Fibroblast of peridontal ligament (primary cell): Measurements from ENCODE around the gene ENDOU.

Source experiments
- DNase-seq: peaks from one replicate; pipeline ENCODE4 v3.0.0-alpha.2; 2010; ENCODE audit errors: extremely low read depth

The ENDOU gene

DNA sequence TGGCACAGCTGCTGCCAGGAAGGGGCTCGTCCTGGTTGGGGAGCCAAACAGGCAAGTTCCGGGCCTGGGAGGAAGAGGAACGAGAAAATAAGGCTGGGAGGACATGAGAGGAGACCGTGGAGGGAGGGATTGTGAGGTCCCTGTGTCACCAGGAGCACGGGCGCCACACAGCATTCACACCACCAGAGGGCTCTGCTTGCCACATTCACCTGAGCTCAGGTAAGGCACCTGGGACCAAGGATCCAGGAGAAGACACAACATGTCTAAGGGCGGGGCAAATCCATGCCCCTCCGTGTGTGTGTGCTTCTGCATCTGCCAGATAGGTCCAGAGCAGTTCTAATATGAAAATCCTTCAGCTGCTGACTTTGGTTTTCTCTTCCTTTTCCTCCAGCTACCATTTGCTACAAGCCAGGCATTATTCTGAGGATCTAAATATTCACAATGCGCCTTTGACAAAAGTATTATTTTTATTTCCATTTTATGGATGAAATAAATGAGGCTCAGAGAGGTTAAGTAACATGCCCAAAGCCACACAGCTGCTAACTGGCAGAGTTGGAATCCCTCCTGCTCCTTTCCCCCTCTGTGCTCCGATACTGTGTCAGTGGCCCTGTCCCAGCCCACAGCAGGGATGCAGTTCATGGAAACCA, 18.8 kb upstream of the ENDOU start:
- no peak for DNase-seq

DNA sequence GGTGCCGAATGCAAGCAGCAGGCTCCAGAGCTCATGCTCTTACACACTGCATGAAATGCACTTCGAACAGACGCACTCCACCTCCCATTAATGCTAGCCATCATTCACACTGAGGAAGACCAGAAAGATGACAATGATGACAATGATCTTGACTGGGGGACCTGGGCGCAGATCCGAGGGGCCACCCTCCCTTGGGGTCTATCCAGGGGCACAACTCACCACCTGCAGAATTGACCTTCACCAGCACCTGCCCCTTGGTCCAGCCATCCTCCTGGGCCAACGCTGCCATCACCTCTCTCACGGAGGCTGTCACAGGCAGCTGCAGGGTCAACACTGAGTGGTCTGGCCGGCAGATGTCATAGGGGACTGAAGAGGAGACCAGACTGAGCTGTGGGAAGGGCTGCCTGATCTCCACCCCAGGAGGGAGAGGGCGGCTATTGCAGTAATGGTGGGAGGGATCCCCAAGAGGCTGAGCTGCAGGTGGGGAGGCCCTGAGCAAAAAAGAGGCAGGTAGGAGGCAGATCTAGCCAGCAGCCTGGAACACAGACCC, 18.1 kb upstream of the ENDOU start:
- DNase-seq = no peak

DNA sequence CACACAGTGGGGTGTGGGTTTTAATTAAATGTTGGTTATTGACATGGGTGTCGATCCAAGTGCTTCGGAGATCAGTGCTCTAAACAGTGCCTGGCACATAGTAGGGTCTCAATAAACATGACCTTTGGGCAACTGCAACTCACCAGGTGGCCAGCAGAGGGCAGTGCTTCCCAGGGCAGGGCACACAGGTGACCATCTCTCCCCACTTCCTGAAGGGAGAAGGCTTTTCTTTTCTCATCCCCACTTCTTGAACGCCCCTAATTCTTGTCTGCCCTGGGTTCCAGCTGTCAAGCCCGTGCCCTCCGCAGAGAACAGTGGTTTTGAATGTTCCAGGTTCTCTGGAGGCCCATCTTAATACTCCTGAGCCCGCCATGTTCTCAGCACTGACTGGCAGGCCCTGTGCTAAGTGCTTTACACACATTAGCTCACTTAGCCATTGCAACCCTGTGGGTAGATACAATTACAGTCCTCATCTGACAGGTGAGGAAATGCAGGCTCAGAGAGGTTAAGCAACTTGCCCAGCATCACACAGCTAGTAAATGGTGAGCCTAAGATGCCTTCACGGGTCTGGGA, 17.0 kb upstream of the ENDOU start:
- DNase-seq = peak; percentile 31

DNA sequence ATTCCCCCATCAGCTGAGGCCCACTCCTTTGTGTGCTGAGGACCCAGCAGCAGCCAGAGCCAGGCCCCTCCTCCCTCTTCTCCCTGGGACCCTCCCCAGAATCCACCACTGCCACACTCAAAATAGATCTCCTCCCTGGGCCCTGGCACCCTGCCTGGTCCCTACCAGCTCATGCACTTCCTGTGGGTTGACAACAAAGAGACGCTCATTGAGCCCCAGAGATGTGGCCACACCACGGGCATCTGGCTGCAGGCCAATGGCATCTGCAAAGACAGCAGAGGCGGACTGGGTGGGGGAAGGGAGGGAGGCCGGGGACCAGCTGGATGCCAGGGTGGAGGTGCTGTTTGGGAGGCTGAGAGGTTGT, 16.0 kb upstream of the ENDOU start:
- no peak for DNase-seq

DNA sequence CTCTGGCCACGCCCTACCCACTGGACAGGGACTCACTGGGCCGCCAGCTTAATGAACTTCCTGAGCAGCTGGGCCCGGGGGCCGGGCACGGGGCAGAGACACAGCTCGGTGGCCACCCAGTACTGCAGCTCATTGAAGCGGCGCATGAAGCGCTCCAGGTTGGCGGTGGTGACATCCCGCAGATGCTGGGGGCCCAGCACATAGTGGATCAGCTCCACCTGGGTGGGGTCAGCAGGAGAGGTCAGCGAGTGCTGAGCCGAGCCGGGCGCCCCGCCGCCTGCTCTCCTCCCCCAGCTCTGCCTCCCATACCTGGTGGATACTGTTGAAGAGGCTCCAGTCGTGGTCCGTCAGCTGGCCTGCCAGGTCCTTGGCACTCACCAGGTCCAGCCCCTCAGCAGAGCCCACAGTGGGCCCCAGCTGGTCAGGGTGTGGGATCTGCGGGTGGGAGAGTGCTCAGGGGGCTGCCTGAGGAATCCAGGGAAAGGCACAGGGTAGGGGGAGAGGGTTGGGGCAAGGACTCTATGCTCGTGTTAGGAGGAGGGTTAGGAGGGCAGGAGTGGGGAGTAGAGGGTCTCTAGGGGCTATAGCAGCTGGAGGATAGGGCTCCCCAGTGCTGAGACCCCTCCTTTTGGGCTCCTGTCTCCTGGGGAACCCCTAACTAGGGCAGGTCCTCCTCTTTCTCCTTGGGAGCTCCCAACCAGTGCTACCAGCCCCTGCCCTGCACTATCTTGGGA, 15.5 kb upstream of the ENDOU start:
- DNase-seq = no peak

DNA sequence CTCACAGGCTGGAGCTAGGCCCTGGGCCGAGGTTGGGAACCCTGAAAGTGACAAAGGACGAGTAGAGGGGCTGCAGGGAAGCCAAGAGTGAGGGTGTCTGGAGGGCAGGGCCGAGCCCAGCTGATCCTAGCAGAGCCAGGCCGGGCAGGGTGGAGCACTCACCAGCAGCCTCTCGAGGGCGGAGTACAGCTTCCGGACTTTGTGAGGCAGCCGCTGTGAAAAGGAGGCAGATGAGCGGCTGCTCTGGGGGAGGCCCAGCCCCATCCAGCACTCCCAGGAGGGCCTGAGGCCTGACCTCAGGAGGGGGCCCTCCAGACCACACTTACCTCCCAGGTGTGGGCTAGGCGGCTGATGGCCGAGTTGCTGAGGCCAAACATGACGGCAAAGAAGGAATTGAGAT, 14.7 kb upstream of the ENDOU start:
- no peak for DNase-seq

- DNase-seq = no peak
These were observed 14.0 kb upstream of the ENDOU start for GRCh38 chr12:47739297-47739696.

DNA sequence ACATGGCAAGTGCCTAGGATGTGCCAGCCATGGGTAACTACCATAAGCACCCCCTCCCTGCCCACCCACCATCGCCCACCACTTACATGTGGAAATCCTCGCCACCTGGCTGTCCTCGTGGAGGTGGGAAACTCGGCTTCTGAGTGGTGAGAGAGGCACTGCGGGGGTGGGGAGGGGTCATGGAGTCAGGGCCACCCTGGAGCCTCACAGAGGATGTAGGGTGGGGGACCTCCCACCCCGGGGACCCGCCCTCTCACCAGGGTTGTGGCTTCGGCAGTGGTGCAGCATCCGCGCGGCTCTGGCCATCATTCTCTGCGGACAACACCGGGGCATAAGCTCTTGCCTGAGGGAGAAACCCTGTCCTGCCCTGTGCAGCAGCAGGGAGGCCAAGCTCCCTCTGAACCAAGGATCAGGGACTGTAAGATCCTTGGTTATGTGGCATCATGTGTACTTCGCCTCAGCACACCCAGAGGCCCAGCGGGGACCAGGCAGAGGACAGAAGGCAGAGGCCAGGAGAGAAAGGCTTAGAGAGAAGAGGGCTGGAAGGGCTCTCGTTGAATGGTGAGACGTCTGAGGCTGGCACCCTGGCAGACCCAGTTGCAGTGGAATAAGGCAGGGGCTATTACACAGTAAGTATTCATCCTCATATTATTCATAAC, 12.8 kb upstream of the ENDOU start:
- DNase-seq = no peak

DNA sequence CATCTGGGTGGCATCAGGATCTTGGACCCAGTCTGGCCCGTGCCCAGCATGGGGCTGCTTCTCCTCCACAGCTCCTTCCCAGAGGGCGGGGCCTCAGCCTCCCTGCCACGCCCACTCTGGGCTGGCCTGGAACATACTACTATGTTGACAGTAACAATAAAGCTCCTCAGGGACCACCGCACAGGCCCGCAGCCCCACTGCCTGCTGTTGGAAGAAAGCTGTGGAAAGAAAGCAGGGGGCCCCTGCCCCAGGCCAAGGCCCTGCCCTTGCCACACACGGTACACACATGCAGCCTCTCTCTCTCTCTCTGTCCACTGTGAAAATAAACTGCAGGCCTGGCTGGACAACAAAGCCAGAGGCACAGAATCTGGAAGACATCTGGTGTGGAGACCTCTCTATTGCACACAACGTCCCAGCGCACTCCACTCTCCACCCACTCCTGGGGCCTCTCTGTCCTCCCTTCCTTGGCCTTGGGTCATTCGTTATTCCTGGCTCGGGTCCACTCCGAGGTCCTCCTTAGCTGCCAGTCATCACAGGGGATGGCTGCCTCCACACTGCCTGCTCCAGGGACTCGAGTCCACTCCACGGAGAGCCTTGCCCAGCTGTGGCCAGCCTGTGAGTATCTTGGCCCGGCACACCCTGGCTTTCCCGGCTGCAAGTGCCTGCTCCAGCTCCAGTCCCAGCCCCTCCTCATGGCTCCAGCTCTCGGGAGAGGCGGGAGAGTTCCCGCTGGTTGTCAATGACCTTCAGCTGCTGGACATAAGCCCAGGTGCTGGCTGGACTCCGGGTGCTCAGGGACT, 11.8 kb upstream of the ENDOU start:
- peak; percentile 79 for DNase-seq

DNA sequence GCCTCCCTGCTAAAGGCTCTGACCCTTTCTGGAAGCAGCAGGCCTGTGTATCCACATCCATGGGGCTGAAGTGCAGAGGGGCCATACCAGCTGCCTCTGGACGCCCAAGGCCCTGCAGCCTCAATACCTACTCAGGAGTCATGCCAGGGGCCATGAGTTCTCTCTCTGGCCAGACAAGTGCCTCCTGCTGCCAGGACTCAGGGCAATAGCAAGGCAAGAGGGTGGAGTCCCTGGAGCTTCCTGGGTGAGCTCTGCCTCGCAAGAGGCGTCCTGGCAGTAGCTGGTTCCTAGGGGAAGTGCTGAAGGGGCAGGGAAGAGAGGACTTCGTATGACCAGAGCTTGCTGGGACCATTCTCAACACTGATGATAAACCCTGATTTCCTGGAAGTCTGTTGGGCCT, 10.9 kb upstream of the ENDOU start:
- DNase-seq = no peak

GRCh38 chr12:47735649-47736048, 10.4 kb upstream of the ENDOU start:
- DNase-seq = no peak

DNA sequence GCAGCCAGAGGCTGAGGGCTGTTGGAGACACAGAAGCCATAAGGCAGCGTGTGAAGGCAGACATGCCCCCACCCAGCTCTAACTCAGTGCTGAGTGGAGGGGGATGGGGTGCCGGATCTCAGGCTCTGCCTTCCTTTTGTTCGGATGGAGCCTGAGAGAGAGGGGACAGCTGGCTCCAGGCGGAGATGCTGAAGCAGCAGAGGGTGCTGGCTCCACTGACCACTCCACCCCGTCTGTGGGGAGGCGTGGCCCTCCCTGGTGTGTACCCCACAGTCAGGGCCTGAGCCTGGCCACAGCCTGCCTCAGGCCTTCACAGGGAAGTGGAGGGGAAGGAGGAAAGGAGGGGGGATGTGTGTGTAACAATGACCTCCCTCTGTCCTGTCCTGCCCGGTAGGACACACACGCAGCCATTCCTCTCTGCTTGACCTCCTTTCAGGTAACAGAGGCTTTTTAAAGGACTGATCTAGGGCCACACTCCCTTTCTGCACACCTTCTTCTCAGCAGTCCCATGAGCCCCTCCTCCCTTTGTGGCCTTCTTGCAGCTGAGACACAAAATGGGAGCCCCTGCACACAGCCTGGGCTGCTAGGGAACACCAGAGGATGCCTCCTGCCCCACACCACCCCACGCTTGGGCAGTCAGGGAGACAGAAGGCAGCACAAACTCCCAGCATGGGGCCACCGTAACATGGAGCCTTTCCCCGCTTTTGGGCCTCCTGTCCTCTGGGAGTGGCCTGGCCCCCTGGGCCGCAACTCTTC, 9.6 kb upstream of the ENDOU start:
- DNase-seq = no peak

- DNase-seq = no peak
These were observed 7.9 kb upstream of the ENDOU start for GRCh38 chr12:47733142-47733541.

DNA sequence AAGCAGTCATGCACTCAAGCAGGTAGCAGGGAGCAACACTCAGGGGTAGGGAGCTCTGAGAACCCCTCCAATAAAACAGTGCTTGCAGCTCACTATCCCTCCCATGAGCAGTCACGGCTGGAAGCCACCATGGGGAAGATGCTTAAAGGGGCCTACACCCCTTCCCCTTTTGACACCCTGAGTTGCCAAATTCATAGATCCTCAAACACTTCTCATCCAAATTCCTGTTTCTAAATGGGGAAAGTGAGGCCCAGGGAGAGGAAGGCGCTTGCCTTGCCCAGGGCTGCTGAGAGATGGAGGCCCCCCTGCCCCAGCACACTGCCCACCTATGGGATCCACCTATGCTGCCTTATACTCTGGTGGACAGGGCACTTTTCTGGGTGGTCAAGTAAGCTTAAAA, 7.2 kb upstream of the ENDOU start:
- DNase-seq = no peak

GRCh38 chr12:47731723-47732122, 6.4 kb upstream of the ENDOU start:
- DNase-seq = no peak

DNA sequence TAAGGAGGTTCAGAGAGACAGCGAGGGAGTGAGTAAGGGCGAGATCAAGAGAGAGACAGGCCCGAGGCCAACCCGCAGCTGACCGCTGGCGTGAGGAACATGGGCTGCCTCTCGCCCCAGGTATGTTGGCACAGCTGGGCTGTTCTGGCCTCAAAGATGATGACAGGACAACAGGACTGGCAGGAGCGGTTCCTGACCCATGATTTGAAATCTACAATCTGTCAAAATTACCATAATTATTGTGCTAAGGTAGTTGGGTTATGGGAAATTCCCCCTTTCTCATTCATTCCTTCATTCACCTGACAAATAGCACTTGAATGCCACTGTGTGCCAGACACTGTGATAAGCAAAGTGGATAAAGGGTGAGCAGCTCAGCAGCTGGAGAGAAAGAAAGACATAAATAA, 5.1 kb upstream of the ENDOU start:
- peak; percentile 45 for DNase-seq

GRCh38 chr12:47729233-47729632, 3.9 kb upstream of the ENDOU start:
- peak; percentile 78 for DNase-seq

DNA sequence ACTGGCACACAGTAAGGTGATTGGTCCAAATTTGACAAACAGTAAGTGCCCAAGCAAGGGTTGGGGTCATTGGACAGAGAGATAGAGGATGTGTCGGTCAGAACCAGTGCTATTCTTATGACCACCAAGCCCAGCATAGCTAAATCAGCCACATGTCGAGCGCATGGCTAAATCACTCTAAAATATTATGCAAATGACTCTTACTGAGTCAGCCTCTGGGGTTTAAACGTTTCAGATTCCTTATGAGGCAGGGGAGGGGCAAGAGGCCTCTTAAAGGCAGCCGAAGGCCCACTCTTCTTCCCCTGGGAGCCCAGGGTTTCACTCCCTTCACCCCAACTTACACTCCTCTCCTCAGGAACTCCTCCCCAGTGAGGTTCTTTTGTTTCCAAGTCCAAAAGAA, 603 bp upstream of the ENDOU start:
- peak; percentile 93 for DNase-seq

- DNase-seq = no peak
These were observed 2.2 kb downstream of the ENDOU start for GRCh38 chr12:47722941-47723631.

DNA sequence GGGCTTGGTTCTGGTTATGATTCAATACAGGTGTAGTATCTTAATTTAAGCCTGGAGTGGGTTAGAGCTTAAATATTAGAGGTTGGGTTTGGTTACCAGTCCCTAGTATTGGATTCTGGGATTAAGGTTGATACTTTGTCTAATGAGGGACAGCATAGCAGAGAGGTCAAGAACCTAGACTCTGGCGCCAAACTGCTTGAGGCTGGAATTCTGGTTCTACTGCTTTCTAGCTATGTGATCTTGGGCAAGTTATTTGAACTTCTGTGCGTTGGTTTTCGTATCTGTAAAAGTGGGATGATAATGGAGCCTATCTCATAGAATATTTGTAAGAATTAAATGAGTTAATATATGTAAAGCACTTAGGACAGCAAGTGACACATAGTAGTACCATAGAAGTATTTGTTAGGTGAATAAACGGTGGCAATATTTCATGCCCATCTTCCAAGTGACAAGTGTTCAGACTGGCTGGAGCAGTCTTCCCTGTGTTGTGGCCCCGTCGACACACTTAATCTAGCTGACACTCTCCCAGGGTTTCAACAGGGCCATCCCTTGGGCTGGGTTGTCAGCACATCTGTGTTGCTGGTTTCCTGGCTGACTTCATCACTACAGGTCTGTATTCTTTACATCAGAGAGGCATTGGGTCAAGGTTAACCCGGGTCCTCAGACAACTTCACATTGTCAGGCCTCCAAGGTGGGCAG, 3.0 kb downstream of the ENDOU start:
- DNase-seq = no peak
